IPS DF 6.9 (cell line): ENCODE measurements around the gene TAS1R1.

Source experiments
- DNase-seq: peaks from one replicate; pipeline ENCODE4 v3.0.0-alpha.2; 2013; ENCODE audit warnings: low read depth, low spot score
- H3K27ac ChIP-seq: one replicate; pipeline ENCODE4 v1.5.1; 2013; ENCODE audit warnings: low read length, control low read depth
- H3K27me3 ChIP-seq: 2 replicates; pipeline ENCODE4 v1.6.1; 2013; ENCODE audit warnings: mild to moderate bottlenecking, low read length; ENCODE audit not compliant: control insufficient read depth, insufficient read depth
- H3K36me3 ChIP-seq: 2 replicates; pipeline ENCODE4 v1.6.1; 2013; ENCODE audit warnings: low read length; ENCODE audit not compliant: control insufficient read depth, insufficient read depth
- H3K4me1 ChIP-seq: 2 replicates; pipeline ENCODE4 v1.6.1; 2013; ENCODE audit warnings: low read length; ENCODE audit not compliant: control insufficient read depth, insufficient read depth
- H3K4me3 ChIP-seq: 2 replicates; pipeline ENCODE4 v1.5.1; 2013; ENCODE audit warnings: mild to moderate bottlenecking, low read length
- H3K9me3 ChIP-seq: 2 replicates; pipeline ENCODE4 v1.6.1; 2013; ENCODE audit warnings: low read length, inconsistent platforms; ENCODE audit not compliant: control insufficient read depth, insufficient read depth
- WGBS: extraction: QIAGEN DNeasy Blood & Tissue Kit; methylation state at CpG from one replicate; pipeline ENCODE4 v1.1.7; 2013; ENCODE audit warnings: mixed read lengths, missing lambda C conversion rate; ENCODE audit not compliant: insufficient read length, insufficient coverage; 5-methylcytosine and 5-hydroxymethylcytosine counted together

Gene TAS1R1

GRCh38 chr1:6612641-6613360, 57.7 kb downstream of the TAS1R1 start:
- H3K27ac ChIP-seq = no peak overlapping the region
- no CpG with 5 or more reads among the region's 67 CpGs for WGBS

GRCh38 chr1:6613361-6614018, 58.4 kb downstream of the TAS1R1 start, which contains the start of gene PHF13:
PHF13 (plus strand) TSS chr1:6613731; CDS start chr1:6614067, 336 bp downstream.
- peak; percentile 94 for DNase-seq
- no peaks in the 10 kb centered on the region for H3K9me3 ChIP-seq
- WGBS = no CpG with 5 or more reads among the region's 84 CpGs
- 0 out of 2 replicates have a peak, but pooled peaks cover 2% of the 10 kb centered on the region for H3K4me1 ChIP-seq
- H3K36me3 ChIP-seq = peaks cover 8% of the 10 kb centered on the region
- H3K4me3 ChIP-seq = peak within 1 kb of the TSS; percentile 96
- no peaks in the 10 kb centered on the region for H3K27me3 ChIP-seq
- no peak within 1 kb of the TSS for H3K27ac ChIP-seq

More at GRCh38 chr1:6612641-6613360, 57.7 kb downstream of the TAS1R1 start:
- Histone ChIP-seq H3K4me3 (peak overlapping the region; percentile 63; the same call in 1 of the 2 replicates), H3K9me3 (no peaks in the 10 kb centered on the region), H3K27me3 (no peaks in the 10 kb centered on the region), H3K4me1 (0 out of 2 replicates have a peak, but pooled peaks cover 2% of the 10 kb centered on the region), H3K36me3 (peaks cover 5% of the 10 kb centered on the region)
- DNase-seq = no peak

- no peak for DNase-seq
- H3K36me3 ChIP-seq = peaks cover 8% of the 10 kb centered on the region
- no peak overlapping the region for H3K27ac ChIP-seq
- 0 out of 2 replicates have a peak, but pooled peaks cover 2% of the 10 kb centered on the region for H3K4me1 ChIP-seq
- H3K4me3 ChIP-seq = peak overlapping the region; percentile 96
- H3K9me3 ChIP-seq = no peaks in the 10 kb centered on the region
- no peaks in the 10 kb centered on the region for H3K27me3 ChIP-seq
- WGBS = no CpG with 5 or more reads among the region's 117 CpGs
Measured at GRCh38 chr1:6614019-6614928, 59.2 kb downstream of the TAS1R1 start.

GRCh38 chr1:6614929-6615785, 60.0 kb downstream of the TAS1R1 start:
- no peaks in the 10 kb centered on the region for H3K9me3 ChIP-seq
- H3K27ac ChIP-seq = no peak overlapping the region
- H3K36me3 ChIP-seq = peaks cover 15% of the 10 kb centered on the region
- H3K27me3 ChIP-seq = no peaks in the 10 kb centered on the region
- 0 out of 2 replicates have a peak, but pooled peaks cover 2% of the 10 kb centered on the region for H3K4me1 ChIP-seq
- WGBS = no CpG with 5 or more reads among the region's 82 CpGs
- DNase-seq = no peak
- H3K4me3 ChIP-seq = peak overlapping the region; percentile 96

- Histone ChIP-seq H3K36me3 (peaks cover 29% of the 10 kb centered on the region), H3K4me3 (no peak overlapping the region), H3K27me3 (no peaks in the 10 kb centered on the region), H3K9me3 (no peaks in the 10 kb centered on the region), H3K27ac (no peak overlapping the region), H3K4me1 (0 out of 2 replicates have a peak, but pooled peaks cover 2% of the 10 kb centered on the region)
- no CpG with 5 or more reads among the region's 4 CpGs for WGBS
- DNase-seq = no peak
Measured at GRCh38 chr1:6619045-6619444, 63.9 kb downstream of the TAS1R1 start.

GRCh38 chr1:6621429-6622391, 66.6 kb downstream of the TAS1R1 start:
- WGBS = no CpG with 5 or more reads among the region's 41 CpGs
- Histone ChIP-seq H3K9me3 (no peaks in the 10 kb centered on the region), H3K4me3 (no peak overlapping the region), H3K27ac (no peak overlapping the region), H3K27me3 (no peaks in the 10 kb centered on the region), H3K36me3 (peaks cover 25% of the 10 kb centered on the region), H3K4me1 (no peaks in the 10 kb centered on the region)
- no peak for DNase-seq

GRCh38 chr1:6622396-6623152, 67.5 kb downstream of the TAS1R1 start:
- no peaks in the 10 kb centered on the region for H3K4me1 ChIP-seq
- H3K27ac ChIP-seq = no peak overlapping the region
- DNase-seq = no peak
- H3K9me3 ChIP-seq = no peaks in the 10 kb centered on the region
- H3K27me3 ChIP-seq = no peaks in the 10 kb centered on the region
- WGBS = no CpG with 5 or more reads among the region's 10 CpGs
- H3K4me3 ChIP-seq = no peak overlapping the region
- H3K36me3 ChIP-seq = peaks cover 24% of the 10 kb centered on the region

- no peaks in the 10 kb centered on the region for H3K4me1 ChIP-seq
- no CpG with 5 or more reads among the region's 14 CpGs for WGBS
- H3K9me3 ChIP-seq = no peaks in the 10 kb centered on the region
- H3K27ac ChIP-seq = no peak overlapping the region
- no peaks in the 10 kb centered on the region for H3K27me3 ChIP-seq
- H3K36me3 ChIP-seq = peaks cover 23% of the 10 kb centered on the region
- DNase-seq = no peak
- no peak overlapping the region for H3K4me3 ChIP-seq
Measured at GRCh38 chr1:6623269-6623965, 68.3 kb downstream of the TAS1R1 start.
